ENCODE measurements around the gene ILDR1. TPM values are rescaled to one million over a fixed set of nuclear protein-coding genes. Genes with fewer than 3 reads are reported as not detected.

ILDR1 gene
- total RNA-seq, 1 donor from 2014 or later: 3.7 TPM

DNA sequence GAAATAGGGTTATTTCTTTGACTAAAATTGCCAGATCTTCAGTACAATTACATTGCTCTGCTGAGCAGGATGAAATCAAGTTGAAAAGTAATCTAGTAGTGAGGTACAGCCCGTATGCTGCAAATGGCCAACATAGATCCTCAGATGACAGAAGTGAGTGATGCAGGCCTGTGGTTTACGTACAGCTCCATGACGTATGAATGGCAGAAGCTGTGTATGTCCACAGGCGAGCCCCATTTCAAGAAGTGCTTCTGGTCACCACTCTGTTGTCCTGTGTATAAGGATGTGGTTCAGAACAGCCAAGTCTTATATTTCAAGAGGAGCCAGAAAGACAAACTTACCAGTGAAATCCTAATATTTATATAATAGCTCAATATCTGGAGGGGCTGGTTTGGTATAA, 42.3 kb upstream of the ILDR1 start:
- intact Hi-C loops (cut with DNase I): no loop called here
- H3K4me3 ChIP-seq: no peak overlapping the region

DNA sequence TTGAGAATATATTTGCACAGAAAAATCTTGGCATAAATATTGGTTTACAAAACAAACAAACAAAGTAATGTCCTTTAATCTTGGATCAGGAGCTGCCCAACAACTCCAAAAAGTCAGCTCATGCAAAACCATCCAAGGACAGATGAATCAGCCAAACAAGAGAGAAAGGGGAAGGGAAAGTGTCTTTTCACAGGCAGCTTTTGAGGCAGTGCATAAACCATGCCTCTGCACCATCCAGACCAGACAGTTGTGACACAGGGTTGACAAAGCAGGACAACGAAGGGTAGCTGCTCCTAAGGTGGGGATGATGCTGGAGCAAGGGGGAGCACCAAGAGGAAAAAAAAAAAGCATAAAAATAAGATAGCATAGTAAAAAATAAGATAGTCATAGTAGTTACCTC, 41.9 kb upstream of the ILDR1 start:
- no peaks in the 10 kb centered on the region for H3K4me1 ChIP-seq
- H3K4me3 ChIP-seq: no peak overlapping the region
- TF ChIP-seq, protein P1, sequence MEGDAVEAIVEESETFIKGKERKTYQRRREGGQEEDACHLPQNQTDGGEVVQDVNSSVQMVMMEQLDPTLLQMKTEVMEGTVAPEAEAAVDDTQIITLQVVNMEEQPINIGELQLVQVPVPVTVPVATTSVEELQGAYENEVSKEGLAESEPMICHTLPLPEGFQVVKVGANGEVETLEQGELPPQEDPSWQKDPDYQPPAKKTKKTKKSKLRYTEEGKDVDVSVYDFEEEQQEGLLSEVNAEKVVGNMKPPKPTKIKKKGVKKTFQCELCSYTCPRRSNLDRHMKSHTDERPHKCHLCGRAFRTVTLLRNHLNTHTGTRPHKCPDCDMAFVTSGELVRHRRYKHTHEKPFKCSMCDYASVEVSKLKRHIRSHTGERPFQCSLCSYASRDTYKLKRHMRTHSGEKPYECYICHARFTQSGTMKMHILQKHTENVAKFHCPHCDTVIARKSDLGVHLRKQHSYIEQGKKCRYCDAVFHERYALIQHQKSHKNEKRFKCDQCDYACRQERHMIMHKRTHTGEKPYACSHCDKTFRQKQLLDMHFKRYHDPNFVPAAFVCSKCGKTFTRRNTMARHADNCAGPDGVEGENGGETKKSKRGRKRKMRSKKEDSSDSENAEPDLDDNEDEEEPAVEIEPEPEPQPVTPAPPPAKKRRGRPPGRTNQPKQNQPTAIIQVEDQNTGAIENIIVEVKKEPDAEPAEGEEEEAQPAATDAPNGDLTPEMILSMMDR (IDR thresholded peaks at IDR 0.05): no peak
- TF ChIP-seq POLR2AphosphoS5 (IDR thresholded peaks at IDR 0.05; ENCODE audit: insufficient read depth in 1 of 2, low read depth in 1 of 2) (no peak), POLR2A (IDR thresholded peaks at IDR 0.05) (no peak)
- no peak for DNase-seq (ENCODE audit: extremely low spot score in 2 of 2)
- no peaks in the 10 kb centered on the region for H3K27me3 ChIP-seq
- no peaks in the 10 kb centered on the region for H3K36me3 ChIP-seq
- intact Hi-C loops (cut with DNase I): no loop called here
- H3K9me3 ChIP-seq: no peaks in the 10 kb centered on the region
- H3K27ac ChIP-seq: no peak overlapping the region

More for the DNA sequence above, 42.3 kb upstream of the ILDR1 start:
- Histone ChIP-seq H3K27ac (no peak overlapping the region), H3K4me1 (no peaks in the 10 kb centered on the region), H3K27me3 (no peaks in the 10 kb centered on the region), H3K9me3 (no peaks in the 10 kb centered on the region), H3K36me3 (no peaks in the 10 kb centered on the region)
- TF ChIP-seq POLR2A (IDR thresholded peaks at IDR 0.05): no peak
- no peak for TF ChIP-seq POLR2AphosphoS5 (IDR thresholded peaks at IDR 0.05; ENCODE audit: insufficient read depth in 1 of 2, low read depth in 1 of 2)
- TF ChIP-seq, protein P1 (IDR thresholded peaks at IDR 0.05): no peak
- no peak for DNase-seq (ENCODE audit: extremely low spot score in 2 of 2)

DNA sequence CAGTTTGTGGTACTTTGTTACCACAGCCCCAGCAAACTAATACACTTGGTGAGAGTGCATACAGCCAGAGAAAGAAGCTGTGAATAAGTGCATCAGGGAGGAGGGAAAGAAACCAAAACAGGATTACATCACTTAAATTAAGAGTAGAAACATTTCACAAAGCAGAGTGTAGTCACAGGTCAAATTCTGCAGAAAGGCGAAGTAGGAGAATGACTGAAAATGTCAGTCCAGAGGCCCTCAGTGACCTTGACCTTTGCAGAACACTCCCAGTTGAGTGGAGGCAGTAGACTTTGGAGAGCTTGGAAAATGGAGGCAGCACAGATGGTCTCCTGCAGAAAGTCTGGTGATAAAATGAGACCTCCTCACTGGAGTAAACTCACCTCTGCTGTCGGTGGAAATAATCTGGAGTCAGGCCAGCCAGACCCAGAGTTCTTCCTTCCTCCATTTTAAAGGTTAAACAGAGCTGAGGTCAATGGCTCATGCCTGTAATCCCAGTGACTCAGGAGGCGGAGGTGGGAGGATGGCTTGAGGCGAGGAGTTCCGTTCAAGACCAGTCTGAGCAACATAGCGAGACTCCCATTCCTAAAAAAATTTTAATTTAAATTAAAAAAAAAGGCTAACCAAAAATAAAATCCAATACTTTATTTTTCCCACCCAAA, 38.1 kb upstream of the ILDR1 start:
- H3K36me3 ChIP-seq: no peaks in the 10 kb centered on the region
- intact Hi-C loops (cut with DNase I): no loop called here
- H3K27me3 ChIP-seq: no peaks in the 10 kb centered on the region
- DNase-seq (ENCODE audit: extremely low spot score in 2 of 2): no peak
- no peak overlapping the region for H3K4me3 ChIP-seq
- TF ChIP-seq POLR2A (IDR thresholded peaks at IDR 0.05): no peak
- no peak for TF ChIP-seq POLR2AphosphoS5 (IDR thresholded peaks at IDR 0.05; ENCODE audit: insufficient read depth in 1 of 2, low read depth in 1 of 2)
- TF ChIP-seq, protein P1 (IDR thresholded peaks at IDR 0.05): no peak
- H3K27ac ChIP-seq: no peak overlapping the region
- H3K9me3 ChIP-seq: no peaks in the 10 kb centered on the region
- H3K4me1 ChIP-seq: no peaks in the 10 kb centered on the region

DNA sequence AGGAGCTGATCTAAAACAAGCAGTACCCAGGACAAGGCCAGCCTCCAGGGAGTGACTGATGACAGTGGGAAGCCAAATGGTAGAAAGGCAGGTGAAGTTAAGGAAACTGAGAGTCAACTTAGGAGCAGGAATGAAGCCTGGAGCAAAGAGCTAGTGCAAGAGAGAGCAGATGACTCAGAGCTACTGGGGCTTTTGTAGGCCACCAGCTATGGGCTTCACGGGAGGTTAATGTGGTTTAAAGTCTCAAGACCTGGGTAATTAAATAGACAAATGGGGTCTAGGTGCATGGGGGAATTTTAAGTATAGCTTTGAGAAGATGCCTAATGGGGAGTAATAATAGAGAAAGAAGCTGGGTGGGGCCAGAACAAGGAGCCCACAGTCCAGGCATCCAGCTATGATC, 36.2 kb upstream of the ILDR1 start:
- H3K36me3 ChIP-seq: no peaks in the 10 kb centered on the region
- intact Hi-C loops (cut with DNase I): no loop called here
- H3K4me3 ChIP-seq: no peak overlapping the region
- no peak for TF ChIP-seq POLR2AphosphoS5 (IDR thresholded peaks at IDR 0.05; ENCODE audit: insufficient read depth in 1 of 2, low read depth in 1 of 2)
- TF ChIP-seq, protein P1 (IDR thresholded peaks at IDR 0.05): no peak
- no peak for TF ChIP-seq POLR2A (IDR thresholded peaks at IDR 0.05)
- H3K4me1 ChIP-seq: no peaks in the 10 kb centered on the region
- no peaks in the 10 kb centered on the region for H3K27me3 ChIP-seq
- no peak for DNase-seq (ENCODE audit: extremely low spot score in 2 of 2)
- no peak overlapping the region for H3K27ac ChIP-seq
- H3K9me3 ChIP-seq: no peaks in the 10 kb centered on the region

DNA sequence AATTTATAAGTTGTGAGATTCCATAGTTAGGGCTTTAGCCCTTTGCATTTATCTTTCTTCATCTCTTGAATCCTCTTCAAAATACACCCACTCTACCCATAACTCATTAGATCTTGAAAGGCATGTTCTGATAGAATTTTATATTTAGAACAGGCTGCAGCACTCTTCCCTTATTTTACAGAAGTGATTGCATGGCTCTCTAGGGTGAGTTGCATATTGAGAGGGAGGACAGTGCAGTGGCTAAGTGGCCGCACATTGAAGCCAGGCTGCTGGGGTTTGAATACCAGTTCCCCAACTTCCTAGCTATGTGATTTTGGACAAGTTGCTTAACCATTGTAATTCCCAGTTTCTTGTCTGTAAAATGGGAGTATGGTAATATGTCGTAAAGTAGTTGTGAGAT, 35.6 kb upstream of the ILDR1 start:
- no peaks in the 10 kb centered on the region for H3K4me1 ChIP-seq
- intact Hi-C loops (cut with DNase I): no loop called here
- no peaks in the 10 kb centered on the region for H3K27me3 ChIP-seq
- H3K4me3 ChIP-seq: no peak overlapping the region
- TF ChIP-seq POLR2AphosphoS5 (IDR thresholded peaks at IDR 0.05; ENCODE audit: insufficient read depth in 1 of 2, low read depth in 1 of 2) (no peak), POLR2A (IDR thresholded peaks at IDR 0.05) (no peak)
- TF ChIP-seq, protein P1 (IDR thresholded peaks at IDR 0.05): no peak
- no peaks in the 10 kb centered on the region for H3K9me3 ChIP-seq
- no peak for DNase-seq (ENCODE audit: extremely low spot score in 2 of 2)
- no peaks in the 10 kb centered on the region for H3K36me3 ChIP-seq
- H3K27ac ChIP-seq: no peak overlapping the region
